Right ventricle myocardium superior (tissue), 1 donor: ENCODE measurements around the gene GPATCH8. TPM values are rescaled to one million over a fixed set of nuclear protein-coding genes. Genes with fewer than 3 reads are reported as not detected.

Experiments
- ATAC-seq: fragments of 200-7000 bp; cut with Tn5 transposase; one replicate; pipeline ENCODE4 v1.9.1; 2020; ENCODE audit warnings: mild to moderate bottlenecking; ENCODE audit not compliant: poor library complexity
- DNase-seq: peaks from one replicate; pipeline ENCODE4 v3.0.0-alpha.2; 2020
- intact Hi-C: fragments of 100-400 bp; cut with DNase I; formaldehyde crosslinking; loops from one replicate; pipeline ENCODE4 v1.11.2; 2022
- total RNA-seq: library from RNA; stranded (reverse); fragmentation: NEBNext Ultra II Directional; extraction: Animal tissue kit (Norgen Biotek cat#: 25700); gene quantifications from one replicate; pipeline ENCODE4 v1.2.1, GENCODE V29; 2021
- donor health status: DM: no; HTN: yes; CAD: no; lungs with severe emphysema.

The GPATCH8 gene
- total RNA-seq, 1 donor from 2014 or later: 17.9 TPM

GRCh38 chr17:44351961-44352827 lies 151.0 kb downstream of the GPATCH8 start:
- DNase-seq (no peak), ATAC-seq (no peak)
- intact Hi-C loops: no loop called here

- intact Hi-C loops: no loop called here
- DNase-seq: no peak
- ATAC-seq: no peak
These were observed 151.7 kb downstream of the GPATCH8 start for GRCh38 chr17:44351464-44351863.

- DNase-seq (peak; percentile 79), ATAC-seq (peak; percentile 65)
- intact Hi-C loops: no loop called here
These were observed 152.4 kb downstream of the GPATCH8 start for GRCh38 chr17:44350733-44351226.

- ATAC-seq: no peak
- intact Hi-C loops: loop anchor here (10.0 kb wide), 1 partner anchor 205 kb away; the partner anchor contains the start of gene HROB
- DNase-seq: no peak
These were observed 153.6 kb downstream of the GPATCH8 start for GRCh38 chr17:44349553-44350070.

GRCh38 chr17:44348988-44349364 lies 154.2 kb downstream of the GPATCH8 start:
- ATAC-seq (no peak), DNase-seq (no peak)
- intact Hi-C loops: loop anchor here (10.0 kb wide), 1 partner anchor 204 kb away; the partner anchor contains the start of gene HROB

- intact Hi-C loops: loop anchor here (10.0 kb wide), 1 partner anchor 204 kb away; the partner anchor contains the start of gene HROB
- DNase-seq (no peak), ATAC-seq (no peak)
These were observed 154.8 kb downstream of the GPATCH8 start for GRCh38 chr17:44348234-44348987.

Other genes with a start within 250 kb of the GPATCH8 start
- 0.30 TPM for gene SLC4A1, start 235.3 kb downstream of the GPATCH8 start, total RNA-seq
- gene RUNDC3A, start 194.8 kb downstream of the GPATCH8 start, total RNA-seq: 0.22 TPM
- gene SLC25A39, start 178.6 kb downstream of the GPATCH8 start, total RNA-seq: 45.0 TPM
- 135 TPM for gene GRN, start 158.1 kb downstream of the GPATCH8 start, total RNA-seq
- gene FAM171A2, start 139.6 kb downstream of the GPATCH8 start, total RNA-seq: 0.62 TPM
- 0.62 TPM for gene ITGA2B, start 113.8 kb downstream of the GPATCH8 start, total RNA-seq
- 2.6 TPM for gene FZD2, start 54.1 kb upstream of the GPATCH8 start, total RNA-seq
- not detected for gene MEIOC, start 153.1 kb upstream of the GPATCH8 start, total RNA-seq
- 26.4 TPM for gene CCDC43, start 186.4 kb upstream of the GPATCH8 start, total RNA-seq
- gene DBF4B, start 205.3 kb upstream of the GPATCH8 start, total RNA-seq: 5.0 TPM